K562 (cell line): ENCODE results near the gene ZMYND19. TPM values are rescaled to one million over a fixed set of nuclear protein-coding genes. Genes with fewer than 3 reads are reported as not detected.
A peak's percentile ranks its signal among the peaks of the same experiment; 100 is the strongest.

Source experiments
- CHAMP1 ChIP-seq: fragments of 450-650 bp; IDR thresholded peaks from 2 replicates; pipeline ENCODE4 v1.6.1; 2016; ENCODE audit warnings: mild to moderate bottlenecking
- CREB3 ChIP-seq: fragments of 450-650 bp; conservative IDR thresholded peaks from 2 replicates; pipeline ENCODE4 v1.6.1; 2016; ENCODE audit warnings: missing genetic modification characterization, low read depth, mild to moderate bottlenecking, missing compliant biosample characterization, moderate library complexity
- GTF2A2 ChIP-seq: IDR thresholded peaks from 2 replicates; pipeline ENCODE4 v1.6.1; 2016; ENCODE audit warnings: mild to moderate bottlenecking, missing genetic modification characterization, missing compliant biosample characterization
- HMBOX1 ChIP-seq: sonication (generic); IDR thresholded peaks from 2 replicates; pipeline ENCODE4 v1.6.1; 2016
- KLF16 ChIP-seq: IDR thresholded peaks from 2 replicates; pipeline ENCODE4 v1.6.1; 2016; ENCODE audit warnings: antibody characterized with exemption
- LCOR ChIP-seq: sonication (generic); formaldehyde crosslinking; IDR thresholded peaks from 2 replicates; pipeline ENCODE4 v1.8.0; 2022; ENCODE audit warnings: mild to moderate bottlenecking, missing genetic modification reagents
- NELFE ChIP-seq: IDR thresholded peaks from 2 replicates; pipeline ENCODE4 v1.6.1; 2011; ENCODE audit warnings: mild to moderate bottlenecking; ENCODE audit not compliant: insufficient read depth, insufficient read length
- PHB2 ChIP-seq: fragments of 450-650 bp; IDR thresholded peaks from 2 replicates; pipeline ENCODE4 v1.6.1; 2017; ENCODE audit warnings: low read depth
- RAD21 ChIP-seq, 2 experiments: fragments of 250-450 bp in 1 of 2; fragments of 450-650 bp in 1 of 2; sonication (Bioruptor Pico) in 1 of 2; formaldehyde crosslinking in 1 of 2; IDR thresholded peaks in 1 of 2; conservative IDR thresholded peaks in 1 of 2; 2 replicates each; pipeline versions ENCODE4 v1.4.0 to v1.8.0; 2020 to 2022; ENCODE audit warnings: mild to moderate bottlenecking in 2 of 2, moderate library complexity in 1 of 2
- RB1 ChIP-seq: fragments of 450-650 bp; IDR thresholded peaks from 2 replicates; pipeline ENCODE4 v1.6.1; 2017; ENCODE audit warnings: low read depth, mild to moderate bottlenecking
- RFX5 ChIP-seq: IDR thresholded peaks from 2 replicates; pipeline ENCODE4 v1.6.1; 2011; ENCODE audit warnings: low read depth, mild to moderate bottlenecking, improper control_type of control experiment, low read length
- SAFB ChIP-seq: fragments of 200-400 bp; formaldehyde crosslinking; IDR thresholded peaks from 2 replicates; pipeline ENCODE4 v1.6.1; 2017; ENCODE audit warnings: low read depth, low read length, borderline replicate concordance
- SUPT5H ChIP-seq: fragments of 450-650 bp; IDR thresholded peaks from 2 replicates; pipeline ENCODE4 v1.6.1; 2016
- TBL1XR1 ChIP-seq, 2 experiments: IDR thresholded peaks; 2 replicates each; pipeline ENCODE4 v1.6.1; 2012; ENCODE audit warnings: improper control_type of control experiment in 2 of 2, low read length in 2 of 2, mild to moderate bottlenecking in 1 of 2
- THAP7 ChIP-seq: fragments of 250-450 bp; sonication (Bioruptor Pico); IDR thresholded peaks from 2 replicates; pipeline ENCODE4 v1.5.0; 2021
- TRIM28 ChIP-seq: fragments of 450-650 bp; IDR thresholded peaks from 2 replicates; pipeline ENCODE4 v1.6.1; 2017
- XRCC3 ChIP-seq: fragments of 450-650 bp; IDR thresholded peaks from 2 replicates; pipeline ENCODE4 v1.6.1; 2017; ENCODE audit warnings: mild to moderate bottlenecking, moderate library complexity
- ZKSCAN3 ChIP-seq: fragments of 250-450 bp; sonication (Bioruptor Pico); IDR thresholded peaks from 2 replicates; pipeline ENCODE4 v1.4.0; 2020
- ZNF311 ChIP-seq: fragments of 250-450 bp; sonication (Bioruptor Pico); IDR thresholded peaks from 2 replicates; pipeline ENCODE4 v1.4.0; 2020; ENCODE audit warnings: mild to moderate bottlenecking, moderate library complexity
- ZNF766 ChIP-seq: fragments of 200-800 bp; sonication (Bioruptor generic); conservative IDR thresholded peaks from 2 replicates; pipeline ENCODE4 v1.6.1; 2016; ENCODE audit warnings: missing genetic modification characterization, missing compliant biosample characterization
- ZNF830 ChIP-seq: fragments of 250-450 bp; sonication (Bioruptor Pico); IDR thresholded peaks from 2 replicates; pipeline ENCODE4 v1.5.0; 2021; ENCODE audit warnings: mild to moderate bottlenecking
- polyA plus RNA-seq, 8 experiments: library from polyadenylated mRNA; depleted of rRNA in 4 of 8; stranded (reverse) in 5 of 8; unstranded in 3 of 8; fragments of >200 nt; fragmentation: Nextera tagmentation in 2 of 8; fragmentation: Illumina TruSeq in 1 of 8; extraction: Ambion mirVana in 2 of 8; extraction: Trizol in 1 of 8; gene quantifications; 2 replicates each; pipeline versions ENCODE4 v1.2.1 to v1.2.3, GENCODE V29; 2011 to 2014; ENCODE audit warnings: inconsistent platforms in 1 of 8, missing spikeins in 1 of 8
- total RNA-seq, 7 experiments: library from RNA; depleted of rRNA in 6 of 7; stranded (reverse); fragments of >200 nt in 6 of 7; fragmentation: Illumina TruSeq in 2 of 7; extraction: Trizol in 2 of 7; gene quantifications; 2 replicates each; pipeline versions ENCODE4 v1.2.1 to v1.2.3, GENCODE V29; 2011 to 2021; ENCODE audit warnings: low replicate concordance in 1 of 7

ZMYND19 gene
- total and polyA plus RNA-seq, 9 of the 15 experiments (the other 6 are each of a cell fraction or from before 2014, with no cell fraction given), result 1.0 to 86.7 (median 44.0) TPM

GRCh38 chr9:137618105-137619067, 28.1 kb upstream of the ZMYND19 start, which contains the start of gene EHMT1 (continued):
- TF ChIP-seq CHAMP1 (no peak), ZNF311 (no peak), ZNF766 (CRISPR knock-in tag) (no peak), NELFE (no peak), SUPT5H (peak; percentile 80), XRCC3 (no peak), THAP7 (CRISPR knock-in tag) (0 out of 2 replicates have a peak, but pooled peaks have one; percentile 79), PHB2 (no peak), SAFB (no peak), TBL1XR1 (IDR thresholded peaks at IDR 0.05; ENCODE audit: low read length in 2 of 2) (no peak), KLF16 (no peak), GTF2A2 (tag) (no peak), TRIM28 (no peak), RAD21 (CRISPR knock-in tag; conservative IDR thresholded peaks at IDR 0.05 in 1 of 2, IDR thresholded peaks at IDR 0.05 in 1 of 2) (peak in 1 of 2 experiments; percentile 12; a peak in 2 of 4 replicates), LCOR (CRISPR knock-in tag) (no peak), CREB3 (peak; percentile 31; the same call in 1 of the 2 replicates), ZNF830 (CRISPR knock-in tag) (peak; percentile 92), RFX5 (no peak), ZKSCAN3 (CRISPR knock-in tag) (no peak), RB1 (0 out of 2 replicates have a peak, but pooled peaks have one; percentile 56), HMBOX1 (no peak)
